SK-N-SH treated with all-trans-retinoic acid at 6 μM for 48 hours (cell line): Measurements from ENCODE around the gene GFPT2.

ENCODE experiments used
- ARNTL ChIP-seq: fragments of 450-650 bp; formaldehyde crosslinking; IDR thresholded peaks from 2 replicates; pipeline ENCODE4 v1.5.0; 2020; ENCODE audit warnings: low read depth, mild to moderate bottlenecking, moderate library complexity, borderline replicate concordance
- CREB5 ChIP-seq: fragments of 250-450 bp; sonication (Bioruptor Pico); IDR thresholded peaks from 2 replicates; pipeline ENCODE4 v1.5.1; 2020; ENCODE audit warnings: low read depth, mild to moderate bottlenecking, moderate library complexity
- ESRRG ChIP-seq: fragments of 250-450 bp; sonication (Bioruptor Pico); IDR thresholded peaks from 2 replicates; pipeline ENCODE4 v1.6.1; 2021; ENCODE audit warnings: mild to moderate bottlenecking
- PATZ1 ChIP-seq: fragments of 250-450 bp; sonication (Bioruptor Pico); IDR thresholded peaks from 2 replicates; pipeline ENCODE4 v1.8.0; 2020; ENCODE audit warnings: mild to moderate bottlenecking, moderate library complexity, borderline replicate concordance
- PPARA ChIP-seq: fragments of 250-450 bp; sonication (Bioruptor Pico); IDR thresholded peaks from 2 replicates; pipeline ENCODE4 v1.5.0; 2020; ENCODE audit warnings: mild to moderate bottlenecking, borderline replicate concordance
- ZC3H10 ChIP-seq: fragments of 250-450 bp; sonication (Bioruptor Pico); IDR thresholded peaks from 2 replicates; pipeline ENCODE4 v1.5.1; 2021; ENCODE audit warnings: mild to moderate bottlenecking, moderate library complexity
- ZFP3 ChIP-seq: fragments of 250-450 bp; sonication (Bioruptor Pico); IDR thresholded peaks from 2 replicates; pipeline ENCODE4 v1.5.0; 2020; ENCODE audit warnings: mild to moderate bottlenecking, moderate library complexity
- ZNF565 ChIP-seq: fragments of 450-650 bp; formaldehyde crosslinking; conservative IDR thresholded peaks from 2 replicates; pipeline ENCODE4 v1.5.0; 2020; ENCODE audit warnings: low read depth, mild to moderate bottlenecking, moderate library complexity
- ZNF8 ChIP-seq: fragments of 450-650 bp; formaldehyde crosslinking; IDR thresholded peaks from 2 replicates; pipeline ENCODE4 v1.5.0; 2020; ENCODE audit warnings: mild to moderate bottlenecking, moderate library complexity

GRCh38 chr5:180343831-180344695, 9.1 kb downstream of the GFPT2 start:
- TF ChIP-seq ARNTL (CRISPR knock-in tag): no peak
- TF ChIP-seq PPARA (CRISPR knock-in tag): no peak
- no peak for TF ChIP-seq CREB5 (CRISPR knock-in tag)
- no peak for TF ChIP-seq ZNF8 (CRISPR knock-in tag)
- no peak for TF ChIP-seq ESRRG (CRISPR knock-in tag)
- TF ChIP-seq ZNF565 (CRISPR knock-in tag): no peak
- TF ChIP-seq ZFP3 (CRISPR knock-in tag): no peak
- TF ChIP-seq PATZ1 (CRISPR knock-in tag): no peak
- no peak for TF ChIP-seq ZC3H10 (CRISPR knock-in tag)
